ENCODE results near the gene SLC12A6. TPM values are rescaled to one million over a fixed set of nuclear protein-coding genes. Genes with fewer than 3 reads are reported as not detected.
"Not testable (repeated sequence)": the region's sequence is repeated elsewhere in the genome, so short reads cannot be mapped to it uniquely, and the experiment has no call there.

The SLC12A6 gene
- total RNA-seq, 1 donor from 2014 or later = 25.7 TPM

- Histone ChIP-seq H3K4me3 (no peak overlapping the region), H3K27me3 (ENCODE audit: low read depth) (no peaks in the 10 kb centered on the region), H3K4me1 (peaks cover 15% of the 10 kb centered on the region), H3K27ac (replicated peaks) (no peak overlapping the region), H3K9me3 (replicated peaks) (no peaks in the 10 kb centered on the region), H3K36me3 (no peaks in the 10 kb centered on the region)
- DNase-seq = no peak
- intact Hi-C loops (cut with micrococcal nuclease) = no loop called here
- no peak for TF ChIP-seq CTCF (IDR thresholded peaks at IDR 0.05; ENCODE audit: borderline replicate concordance)
Observed at GRCh38 chr15:34203936-34204335, 133.6 kb downstream of the SLC12A6 start.

- H3K27me3 ChIP-seq (ENCODE audit: low read depth) = no peaks in the 10 kb centered on the region
- no peak overlapping the region for H3K4me3 ChIP-seq
- no peak overlapping the region for H3K27ac ChIP-seq (replicated peaks)
- no peaks in the 10 kb centered on the region for H3K36me3 ChIP-seq
- no peaks in the 10 kb centered on the region for H3K9me3 ChIP-seq (replicated peaks)
- no peak for TF ChIP-seq CTCF (IDR thresholded peaks at IDR 0.05; ENCODE audit: borderline replicate concordance)
- intact Hi-C loops (cut with micrococcal nuclease) = no loop called here
- no peak for DNase-seq
- peaks cover 9% of the 10 kb centered on the region for H3K4me1 ChIP-seq
Observed at GRCh38 chr15:34203305-34203704, 134.3 kb downstream of the SLC12A6 start.

- H3K27me3 ChIP-seq (ENCODE audit: low read depth); H3K27ac ChIP-seq (replicated peaks); H3K4me1 ChIP-seq; H3K4me3 ChIP-seq; intact Hi-C loops (cut with micrococcal nuclease); DNase-seq; H3K9me3 ChIP-seq (replicated peaks); H3K36me3 ChIP-seq: not testable (repeated sequence)
Observed at GRCh38 chr15:34193272-34193671, 144.3 kb downstream of the SLC12A6 start.

- Histone ChIP-seq H3K27ac (replicated peaks) (no peak overlapping the region), H3K9me3 (replicated peaks) (no peaks in the 10 kb centered on the region), H3K4me1 (peaks cover 8% of the 10 kb centered on the region), H3K4me3 (no peak overlapping the region), H3K36me3 (no peaks in the 10 kb centered on the region), H3K27me3 (ENCODE audit: low read depth) (no peaks in the 10 kb centered on the region)
- TF ChIP-seq CTCF (IDR thresholded peaks at IDR 0.05; ENCODE audit: borderline replicate concordance) = no peak
- no peak for DNase-seq
- intact Hi-C loops (cut with micrococcal nuclease) = no loop called here
Observed at GRCh38 chr15:34188711-34189110, 148.9 kb downstream of the SLC12A6 start.

- Histone ChIP-seq H3K4me3 (no peak overlapping the region), H3K27me3 (ENCODE audit: low read depth) (no peaks in the 10 kb centered on the region), H3K9me3 (replicated peaks) (no peaks in the 10 kb centered on the region), H3K4me1 (peaks cover 8% of the 10 kb centered on the region), H3K27ac (replicated peaks) (no peak overlapping the region), H3K36me3 (no peaks in the 10 kb centered on the region)
- intact Hi-C loops (cut with micrococcal nuclease) = no loop called here
- TF ChIP-seq CTCF (IDR thresholded peaks at IDR 0.05; ENCODE audit: borderline replicate concordance) = no peak
- no peak for DNase-seq
Observed at GRCh38 chr15:34185666-34186065, 151.9 kb downstream of the SLC12A6 start.

GRCh38 chr15:34182942-34183341 lies 154.6 kb downstream of the SLC12A6 start:
- no peak for DNase-seq
- no peak for TF ChIP-seq CTCF (IDR thresholded peaks at IDR 0.05; ENCODE audit: borderline replicate concordance)
- Histone ChIP-seq H3K4me3 (no peak overlapping the region), H3K9me3 (replicated peaks) (no peaks in the 10 kb centered on the region), H3K27ac (replicated peaks) (no peak overlapping the region), H3K27me3 (ENCODE audit: low read depth) (no peaks in the 10 kb centered on the region), H3K4me1 (peaks cover 8% of the 10 kb centered on the region), H3K36me3 (no peaks in the 10 kb centered on the region)
- intact Hi-C loops (cut with micrococcal nuclease) = no loop called here

Small RNAs within 50 kb of the gene (microRNA-seq; reads per million reads assigned to microRNA genes)
- gene MIR1233-1 = not detected

Other genes starting within 250 kb of the SLC12A6 start
- 56.5 TPM for gene EMC7, start 235.9 kb downstream of the SLC12A6 start, total RNA-seq
- gene PGBD4, start 235.7 kb downstream of the SLC12A6 start, total RNA-seq = 2.0 TPM
- gene KATNBL1, start 127.7 kb downstream of the SLC12A6 start, total RNA-seq = 14.9 TPM
- gene EMC4, start 112.8 kb downstream of the SLC12A6 start, total RNA-seq = 86.6 TPM
- 140 TPM for gene NOP10, start 5.4 kb upstream of the SLC12A6 start, total RNA-seq
- gene NUTM1, start 5.5 kb upstream of the SLC12A6 start, total RNA-seq = not detected
- gene LPCAT4, start 29.4 kb upstream of the SLC12A6 start, total RNA-seq = 80.6 TPM
- gene GOLGA8A, start 100.0 kb upstream of the SLC12A6 start, total RNA-seq = 18.8 TPM
- gene GOLGA8B, start 245.9 kb upstream of the SLC12A6 start, total RNA-seq = 11.8 TPM

Data from left ventricle myocardium inferior (tissue), 1 donor.